Cardiac septum (tissue), 1 donor: ENCODE measurements around the gene PPP4R1. TPM values are rescaled to one million over a fixed set of nuclear protein-coding genes. Genes with fewer than 3 reads are reported as not detected.

Source experiments
- DNase-seq: peaks from one replicate; pipeline ENCODE4 v3.0.0-alpha.2; 2020; ENCODE audit warnings: low spot score
- intact Hi-C: fragments of 100-400 bp; cut with DNase I; formaldehyde crosslinking; loops from one replicate; pipeline ENCODE4 v1.14.0; 2022
- total RNA-seq: library from RNA; stranded (reverse); fragmentation: NEBNext Ultra II Directional; extraction: Animal tissue kit (Norgen Biotek cat#: 25700); gene quantifications from one replicate; pipeline ENCODE4 v1.2.1, GENCODE V29; 2021
- donor health status: DM: no; HTN: no; CAD: no.

The PPP4R1 gene
- total RNA-seq, 1 donor from 2014 or later = 83.1 TPM

DNA sequence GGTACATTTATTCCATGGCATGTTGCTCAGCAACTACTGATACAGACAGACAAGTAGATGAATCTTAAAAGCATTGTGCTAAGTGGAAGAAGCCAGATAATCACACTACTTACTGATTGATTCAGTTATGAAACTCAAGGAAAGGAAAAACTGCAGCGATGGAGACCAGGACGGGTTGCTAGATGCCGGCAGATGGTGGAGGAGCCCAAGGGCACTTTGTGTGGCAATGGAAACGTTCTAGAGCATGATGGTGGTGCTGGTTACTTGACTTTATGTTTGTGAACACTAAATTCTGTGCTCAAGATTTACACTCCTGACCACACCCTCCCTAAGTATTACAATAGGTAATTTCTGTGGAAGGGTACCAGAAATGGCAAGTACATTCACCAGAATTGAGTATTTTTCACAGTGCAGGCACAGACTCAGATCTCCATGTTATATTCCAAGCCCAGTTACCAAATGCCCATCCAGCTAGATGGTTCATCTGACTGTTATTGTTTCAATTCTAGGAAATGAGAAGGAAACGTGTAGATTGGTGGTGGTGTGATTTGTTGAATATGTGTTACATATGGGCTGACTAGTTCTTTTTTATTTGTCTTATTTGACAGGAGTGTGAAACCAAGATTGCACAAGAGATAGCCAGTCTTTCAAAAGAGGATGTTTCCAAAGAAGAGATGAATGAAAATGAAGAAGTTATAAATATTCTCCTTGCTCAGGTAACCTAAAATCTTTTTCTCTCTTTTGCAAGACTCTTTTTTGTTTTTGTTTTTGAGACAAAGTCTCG is 83.9 kb downstream of the PPP4R1 start:
- intact Hi-C loops = no loop called here
- DNase-seq = no peak

DNA sequence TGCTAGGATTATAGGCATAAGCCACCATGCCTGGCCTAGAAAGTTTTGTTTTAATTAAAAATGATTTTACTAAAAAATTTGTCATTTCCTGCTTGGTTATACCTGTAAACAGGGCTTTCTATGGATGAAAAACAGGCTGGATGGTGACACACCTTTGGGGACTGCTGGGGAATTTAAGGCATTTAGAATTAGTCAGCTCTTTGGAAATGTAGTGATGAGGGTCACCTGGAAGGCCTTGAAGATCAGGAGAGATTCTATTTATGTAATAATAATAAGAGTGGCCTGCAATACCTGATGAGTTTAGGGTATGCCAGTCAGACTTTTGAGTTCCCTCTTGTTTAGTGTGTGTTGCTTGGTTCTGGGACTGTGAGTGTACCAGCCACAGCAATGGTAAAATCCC is 87.9 kb downstream of the PPP4R1 start:
- DNase-seq = no peak
- intact Hi-C loops = no loop called here

DNA sequence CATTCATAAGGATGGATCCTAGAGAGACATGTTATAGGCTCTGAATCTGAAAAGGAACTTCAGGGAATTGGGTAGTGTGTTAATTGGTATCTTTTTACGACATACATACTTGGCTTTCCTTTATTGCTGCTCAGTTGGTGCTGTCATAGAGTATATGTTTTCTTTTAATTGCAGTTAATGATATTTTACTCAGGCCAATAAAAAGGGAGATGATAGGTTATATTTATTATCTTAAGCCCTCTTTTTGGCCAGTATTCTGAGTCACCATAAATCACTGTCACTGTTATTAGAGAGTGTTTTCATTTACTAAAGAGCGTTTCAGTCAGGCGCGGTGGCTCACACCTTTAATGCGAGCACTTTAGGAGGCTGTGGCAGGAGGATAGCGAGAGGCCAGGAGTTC is 91.4 kb downstream of the PPP4R1 start:
- DNase-seq = no peak
- intact Hi-C loops = no loop called here

DNA sequence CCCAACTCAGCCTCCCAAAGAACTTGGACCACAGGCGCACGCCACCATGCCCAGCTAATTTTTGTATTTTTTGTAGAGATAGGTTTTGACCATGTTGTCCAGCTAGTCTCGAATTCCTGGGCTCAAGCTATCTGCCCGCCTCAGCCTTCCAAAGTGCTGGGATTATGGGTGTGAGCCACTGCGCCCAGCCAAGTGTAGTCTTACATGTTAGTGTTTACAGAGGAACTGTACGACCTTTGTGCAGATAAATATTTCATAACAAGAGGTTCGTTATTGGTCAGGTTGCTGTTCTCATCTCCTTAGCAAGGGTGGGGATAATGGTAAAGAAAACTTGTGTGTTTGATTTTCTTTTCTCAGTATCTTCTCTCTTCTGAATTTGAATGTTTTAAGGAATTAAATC is 92.6 kb downstream of the PPP4R1 start:
- intact Hi-C loops = no loop called here
- no peak for DNase-seq

DNA sequence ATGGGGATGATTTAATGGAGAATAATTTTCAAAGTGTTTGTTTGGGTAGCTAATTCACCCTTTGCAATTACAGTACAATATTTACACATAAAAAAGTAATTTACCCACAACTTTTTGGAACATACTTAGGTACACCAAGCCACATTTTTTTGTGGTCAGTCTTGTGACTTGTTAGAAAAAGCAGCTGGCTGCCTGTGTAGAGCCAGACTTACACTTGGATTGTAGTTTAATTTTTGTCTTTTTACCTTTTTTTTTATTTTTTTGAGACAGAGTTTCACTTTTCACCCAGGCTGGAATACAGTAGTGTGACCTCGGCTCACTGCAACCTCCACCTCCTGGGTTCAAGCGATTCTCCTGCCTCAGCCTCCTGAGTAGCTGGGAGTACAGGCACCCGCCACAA is 93.7 kb downstream of the PPP4R1 start:
- intact Hi-C loops = no loop called here
- DNase-seq = no peak

DNA sequence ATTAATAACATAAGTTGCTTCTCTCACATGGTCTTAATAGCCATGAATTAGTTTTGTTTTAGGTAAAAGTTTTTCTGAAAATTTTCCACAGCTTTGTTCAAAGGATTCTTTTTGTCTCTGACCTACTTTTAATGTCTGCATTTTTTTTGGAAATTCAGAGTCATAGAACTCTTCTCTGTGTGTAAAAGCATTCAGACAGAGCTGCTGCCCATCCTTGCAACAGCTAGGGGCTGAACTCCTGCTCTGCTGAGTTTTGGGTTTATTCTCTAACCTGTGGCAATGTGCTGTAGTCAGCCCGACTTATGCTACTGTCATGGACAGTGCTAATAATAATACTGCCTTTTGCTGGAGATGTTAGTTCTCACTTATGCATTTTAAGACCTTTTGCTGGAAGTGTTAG is 95.0 kb downstream of the PPP4R1 start:
- intact Hi-C loops = loop anchor here (5.0 kb wide), 2 partner anchors 42 to 447 kb away; partner anchors contain the start of gene RALBP1
- no peak for DNase-seq

DNA sequence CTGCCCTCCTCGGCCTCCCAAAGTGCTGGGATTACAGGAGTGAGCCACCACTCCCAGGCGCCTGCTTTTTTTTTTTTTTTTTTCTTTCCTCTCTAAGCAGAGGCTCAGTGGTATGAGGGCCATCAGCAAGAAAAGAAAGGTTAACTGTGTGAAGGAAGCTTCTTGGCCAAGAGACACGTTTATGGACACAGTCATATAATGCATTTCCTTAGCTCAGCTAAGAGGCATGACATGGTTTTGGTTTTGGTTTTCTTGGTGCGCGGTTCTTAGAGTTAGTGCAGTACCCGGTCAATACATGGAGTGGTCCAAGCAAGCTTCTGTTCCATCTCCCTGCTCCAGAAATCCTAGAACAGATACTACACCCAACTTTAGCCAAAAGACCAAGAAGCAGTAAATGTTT is 96.5 kb downstream of the PPP4R1 start:
- DNase-seq = no peak
- intact Hi-C loops = loop anchor here (5.0 kb wide), 2 partner anchors 41 to 446 kb away; partner anchors contain the start of gene RALBP1

DNA sequence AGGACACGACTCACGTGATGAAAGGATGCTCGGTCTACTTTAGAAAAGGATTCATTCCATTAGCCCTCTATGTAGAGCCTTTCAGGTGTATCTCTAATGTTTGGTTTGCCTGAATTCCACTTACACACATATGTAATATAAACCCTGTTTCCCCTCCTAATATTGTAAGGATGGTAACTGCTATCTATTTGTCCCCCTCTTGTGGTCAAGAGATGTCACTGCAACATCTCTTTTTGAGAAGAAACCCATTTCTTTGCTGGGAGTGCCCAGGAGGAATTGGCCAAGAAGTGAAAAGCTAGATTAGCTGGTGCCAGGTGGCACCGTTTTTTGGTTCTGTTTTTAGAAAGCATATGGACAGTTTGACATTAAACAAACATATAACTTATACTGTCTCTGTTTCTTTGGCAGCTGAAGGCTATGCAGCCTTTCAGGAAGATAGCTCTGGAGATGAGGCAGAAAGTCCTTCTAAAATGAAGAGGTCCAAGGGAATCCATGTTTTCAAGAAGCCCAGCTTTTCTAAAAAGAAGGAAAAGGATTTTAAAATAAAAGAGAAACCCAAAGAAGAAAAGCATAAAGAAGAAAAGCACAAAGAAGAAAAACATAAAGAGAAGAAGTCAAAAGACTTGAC is 97.8 kb downstream of the PPP4R1 start:
- intact Hi-C loops = loop anchor here (5.0 kb wide), 2 partner anchors 39 to 444 kb away; partner anchors contain the start of gene RALBP1
- DNase-seq = no peak

DNA sequence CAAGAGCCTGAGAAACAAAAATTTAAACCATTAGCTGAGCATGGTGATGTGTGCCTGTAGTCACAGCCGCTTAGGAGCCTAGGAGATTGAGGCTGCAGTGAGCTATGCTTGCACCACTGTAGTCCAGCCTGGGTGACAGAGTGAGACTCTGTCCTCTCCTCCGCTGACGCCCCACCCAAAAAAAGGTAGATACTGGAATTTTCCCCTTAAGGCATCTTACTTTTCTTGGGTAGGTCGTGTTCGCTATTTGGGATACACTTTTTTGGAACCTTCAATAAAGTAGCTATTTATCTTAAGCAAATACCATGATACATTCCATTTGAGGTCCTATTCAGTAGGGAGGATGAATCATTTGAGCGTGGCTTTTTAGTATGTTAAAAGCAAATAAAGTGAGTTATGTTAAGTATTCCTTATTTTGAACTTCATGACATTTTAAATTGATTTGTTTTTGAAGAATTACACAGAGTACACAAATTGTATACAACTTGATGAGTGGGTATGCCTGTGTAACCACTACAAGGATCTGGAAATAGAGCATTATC is 100.3 kb downstream of the PPP4R1 start:
- intact Hi-C loops = no loop called here
- DNase-seq = no peak

DNA sequence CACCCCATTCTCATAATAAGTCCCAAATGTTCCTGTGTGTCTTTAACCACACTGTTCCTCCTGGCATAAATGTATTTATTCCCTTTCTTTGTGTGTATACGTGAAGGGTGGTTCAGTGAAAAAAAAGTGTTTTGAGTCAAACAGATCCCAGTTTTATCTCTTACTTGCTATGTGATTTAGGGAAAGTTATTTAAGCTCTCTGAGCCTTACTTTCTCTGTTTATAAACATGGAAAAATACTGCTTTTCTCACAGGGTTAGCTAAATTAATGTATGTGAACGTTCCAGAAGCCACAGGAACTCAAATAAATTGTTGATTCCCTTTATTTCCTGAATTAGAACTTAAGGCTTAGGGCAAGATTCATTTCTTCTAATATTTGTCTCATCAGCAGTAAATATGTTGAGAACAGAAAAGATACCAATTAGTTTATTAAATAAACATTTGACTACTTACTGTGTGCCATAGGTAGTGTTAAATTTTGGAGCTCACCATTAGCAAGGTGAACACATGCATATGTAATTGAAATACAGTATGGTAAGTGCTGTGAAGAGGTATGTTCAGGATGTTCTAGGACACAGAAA is 105.8 kb downstream of the PPP4R1 start:
- intact Hi-C loops = loop anchor here (10.0 kb wide), 1 partner anchor 154 kb away; no protein-coding TSS in a partner anchor
- no peak for DNase-seq

DNA sequence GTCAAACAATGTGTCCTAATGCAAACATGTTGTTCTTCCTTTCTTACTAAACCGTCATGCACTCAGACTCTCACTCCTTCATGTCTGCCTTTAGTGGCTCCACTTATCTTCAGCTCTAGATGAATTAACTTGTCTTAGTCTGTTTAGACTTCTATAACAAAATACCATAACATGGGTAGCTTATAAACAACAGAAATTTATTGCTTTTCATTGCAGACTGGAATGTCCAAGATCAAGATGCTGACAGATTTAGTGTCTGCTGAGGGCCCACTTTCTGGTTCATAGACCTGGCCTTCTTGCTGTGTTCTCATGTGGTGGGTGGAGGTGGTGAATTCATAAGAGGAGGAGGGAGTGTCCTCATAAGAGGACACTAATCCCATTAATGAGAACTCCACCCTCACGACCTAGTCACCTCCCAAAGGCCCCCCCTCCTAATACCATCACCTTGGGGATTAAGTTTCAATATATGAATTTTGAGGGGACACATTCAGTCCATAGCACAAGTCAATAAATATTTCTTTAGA is 106.7 kb downstream of the PPP4R1 start:
- intact Hi-C loops = loop anchor here (10.0 kb wide), 1 partner anchor 153 kb away; no protein-coding TSS in a partner anchor
- no peak for DNase-seq

DNA sequence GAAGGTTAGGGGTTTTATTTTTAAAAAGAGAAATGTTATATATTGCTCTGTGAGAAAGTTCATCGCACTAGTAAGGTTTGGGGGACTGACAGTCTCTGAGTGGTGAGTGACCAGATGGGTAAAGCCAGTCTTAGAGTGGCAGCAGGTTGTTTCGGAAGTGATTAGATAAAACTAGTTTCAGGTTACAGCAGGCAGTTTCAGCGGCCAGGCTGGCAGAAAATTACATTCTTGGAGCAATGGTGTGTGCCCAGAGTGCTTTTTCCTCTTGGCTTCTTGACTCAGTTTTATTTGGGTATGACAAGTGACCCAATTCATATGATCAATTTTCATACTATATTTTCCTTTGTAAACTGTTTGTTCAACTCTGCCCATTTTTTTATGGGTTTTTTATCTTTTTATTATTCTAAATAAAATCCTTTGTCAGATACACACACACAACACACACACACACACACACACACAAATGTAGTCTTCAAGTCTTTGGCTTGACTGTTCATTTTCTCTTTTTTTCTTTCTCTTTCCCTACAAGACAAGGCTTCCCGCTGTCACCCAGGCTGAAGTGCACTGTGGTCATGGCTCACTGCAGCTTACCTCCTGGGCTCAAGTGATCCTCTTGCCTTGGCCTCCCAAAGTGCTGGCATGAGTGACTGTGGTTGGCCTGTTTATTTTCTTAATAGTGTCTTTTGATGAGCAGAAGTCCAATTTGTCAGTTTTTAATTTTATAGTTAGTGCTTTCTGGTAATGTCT is 108.1 kb downstream of the PPP4R1 start:
- no peak for DNase-seq
- intact Hi-C loops = loop anchor here (10.0 kb wide), 1 partner anchor 151 kb away; no protein-coding TSS in a partner anchor

Other genes with a start within 250 kb of the PPP4R1 start
- 51.0 TPM for gene RALBP1, start 139.0 kb downstream of the PPP4R1 start, total RNA-seq
- 32.2 TPM for gene RAB31, start 93.7 kb upstream of the PPP4R1 start, total RNA-seq